ENCODE results near the gene PHRF1.

PHRF1 gene, protein sequence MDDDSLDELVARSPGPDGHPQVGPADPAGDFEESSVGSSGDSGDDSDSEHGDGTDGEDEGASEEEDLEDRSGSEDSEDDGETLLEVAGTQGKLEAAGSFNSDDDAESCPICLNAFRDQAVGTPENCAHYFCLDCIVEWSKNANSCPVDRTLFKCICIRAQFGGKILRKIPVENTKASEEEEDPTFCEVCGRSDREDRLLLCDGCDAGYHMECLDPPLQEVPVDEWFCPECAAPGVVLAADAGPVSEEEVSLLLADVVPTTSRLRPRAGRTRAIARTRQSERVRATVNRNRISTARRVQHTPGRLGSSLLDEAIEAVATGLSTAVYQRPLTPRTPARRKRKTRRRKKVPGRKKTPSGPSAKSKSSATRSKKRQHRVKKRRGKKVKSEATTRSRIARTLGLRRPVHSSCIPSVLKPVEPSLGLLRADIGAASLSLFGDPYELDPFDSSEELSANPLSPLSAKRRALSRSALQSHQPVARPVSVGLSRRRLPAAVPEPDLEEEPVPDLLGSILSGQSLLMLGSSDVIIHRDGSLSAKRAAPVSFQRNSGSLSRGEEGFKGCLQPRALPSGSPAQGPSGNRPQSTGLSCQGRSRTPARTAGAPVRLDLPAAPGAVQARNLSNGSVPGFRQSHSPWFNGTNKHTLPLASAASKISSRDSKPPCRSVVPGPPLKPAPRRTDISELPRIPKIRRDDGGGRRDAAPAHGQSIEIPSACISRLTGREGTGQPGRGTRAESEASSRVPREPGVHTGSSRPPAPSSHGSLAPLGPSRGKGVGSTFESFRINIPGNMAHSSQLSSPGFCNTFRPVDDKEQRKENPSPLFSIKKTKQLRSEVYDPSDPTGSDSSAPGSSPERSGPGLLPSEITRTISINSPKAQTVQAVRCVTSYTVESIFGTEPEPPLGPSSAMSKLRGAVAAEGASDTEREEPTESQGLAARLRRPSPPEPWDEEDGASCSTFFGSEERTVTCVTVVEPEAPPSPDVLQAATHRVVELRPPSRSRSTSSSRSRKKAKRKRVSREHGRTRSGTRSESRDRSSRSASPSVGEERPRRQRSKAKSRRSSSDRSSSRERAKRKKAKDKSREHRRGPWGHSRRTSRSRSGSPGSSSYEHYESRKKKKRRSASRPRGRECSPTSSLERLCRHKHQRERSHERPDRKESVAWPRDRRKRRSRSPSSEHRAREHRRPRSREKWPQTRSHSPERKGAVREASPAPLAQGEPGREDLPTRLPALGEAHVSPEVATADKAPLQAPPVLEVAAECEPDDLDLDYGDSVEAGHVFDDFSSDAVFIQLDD (N-terminal part only)

DNA sequence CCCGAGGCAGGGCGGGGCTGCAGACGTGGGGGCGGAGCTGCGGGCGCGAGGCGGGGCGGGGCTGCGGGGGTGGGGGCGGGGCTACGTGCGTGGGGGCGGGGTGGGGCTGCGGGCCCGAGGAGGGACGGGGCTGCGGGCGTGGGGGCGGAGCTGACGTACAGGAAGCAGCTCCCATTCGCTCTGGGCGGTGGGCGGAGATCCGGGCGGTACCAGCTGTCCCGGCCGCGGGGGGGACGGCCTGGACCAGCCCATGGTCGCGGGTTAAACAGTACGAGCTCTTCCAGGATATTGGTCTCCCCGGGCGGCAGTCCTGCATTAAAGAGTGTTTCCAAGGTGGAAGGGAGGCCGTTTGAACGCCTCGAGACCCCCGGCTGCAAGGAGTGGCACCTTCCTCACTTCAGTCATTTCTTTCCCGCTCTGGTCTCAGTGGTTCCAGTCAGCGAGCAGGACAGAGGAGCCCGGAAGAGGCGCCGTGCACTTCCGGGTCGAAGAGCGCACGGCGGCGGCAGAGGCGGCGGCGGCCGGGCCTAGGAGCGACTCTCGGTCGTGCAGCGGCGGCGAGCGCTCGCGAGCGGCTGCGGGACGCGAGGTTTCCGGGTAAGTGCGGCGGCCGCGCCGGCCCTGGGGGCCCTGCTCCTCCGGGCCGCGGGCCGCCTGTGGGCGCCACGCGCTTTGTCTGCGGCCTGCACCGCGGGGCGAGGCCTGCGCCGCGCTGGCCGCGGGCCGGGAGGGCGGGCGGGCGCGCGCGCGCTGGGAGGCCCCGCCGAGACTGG is at the start of gene PHRF1:
TSS of gene PHRF1 (plus strand) at position 475 of the 773 bp plus-strand sequence. CDS start 5,043 bp downstream, outside the sequence.
- peak; percentile 93 for DNase-seq

DNA sequence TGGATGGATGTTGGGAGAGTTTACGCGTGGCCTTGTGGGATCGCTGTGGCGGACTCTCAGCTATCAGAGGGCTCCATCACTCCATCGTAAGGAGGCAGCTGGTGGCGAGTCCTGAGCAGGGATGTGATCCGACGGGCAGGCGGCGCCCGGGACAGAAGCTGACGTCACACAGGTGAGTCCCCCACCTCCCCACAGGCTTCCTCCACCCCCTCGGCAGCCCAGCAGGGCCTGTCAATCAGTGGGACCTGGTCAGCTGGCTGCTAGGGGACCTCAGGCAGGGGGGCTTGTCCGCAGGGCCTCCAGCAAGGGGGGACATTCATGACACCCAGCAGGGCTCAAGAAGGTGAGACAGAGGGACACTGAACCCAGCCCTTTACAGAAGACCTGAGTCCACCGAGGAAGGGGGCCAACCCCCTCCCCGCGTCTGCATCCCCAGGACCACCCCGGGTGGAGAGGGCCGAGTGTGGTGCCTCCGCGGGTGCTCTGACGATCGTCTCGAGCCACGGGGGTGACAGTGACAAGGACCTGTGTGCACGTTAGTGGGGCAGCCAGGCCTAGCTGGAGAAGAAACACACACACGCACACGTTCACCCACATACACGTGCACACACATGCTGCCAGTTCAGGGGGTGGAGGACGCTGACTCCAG is 48.0 kb upstream of the PHRF1 start:
- no peak for DNase-seq

DNA sequence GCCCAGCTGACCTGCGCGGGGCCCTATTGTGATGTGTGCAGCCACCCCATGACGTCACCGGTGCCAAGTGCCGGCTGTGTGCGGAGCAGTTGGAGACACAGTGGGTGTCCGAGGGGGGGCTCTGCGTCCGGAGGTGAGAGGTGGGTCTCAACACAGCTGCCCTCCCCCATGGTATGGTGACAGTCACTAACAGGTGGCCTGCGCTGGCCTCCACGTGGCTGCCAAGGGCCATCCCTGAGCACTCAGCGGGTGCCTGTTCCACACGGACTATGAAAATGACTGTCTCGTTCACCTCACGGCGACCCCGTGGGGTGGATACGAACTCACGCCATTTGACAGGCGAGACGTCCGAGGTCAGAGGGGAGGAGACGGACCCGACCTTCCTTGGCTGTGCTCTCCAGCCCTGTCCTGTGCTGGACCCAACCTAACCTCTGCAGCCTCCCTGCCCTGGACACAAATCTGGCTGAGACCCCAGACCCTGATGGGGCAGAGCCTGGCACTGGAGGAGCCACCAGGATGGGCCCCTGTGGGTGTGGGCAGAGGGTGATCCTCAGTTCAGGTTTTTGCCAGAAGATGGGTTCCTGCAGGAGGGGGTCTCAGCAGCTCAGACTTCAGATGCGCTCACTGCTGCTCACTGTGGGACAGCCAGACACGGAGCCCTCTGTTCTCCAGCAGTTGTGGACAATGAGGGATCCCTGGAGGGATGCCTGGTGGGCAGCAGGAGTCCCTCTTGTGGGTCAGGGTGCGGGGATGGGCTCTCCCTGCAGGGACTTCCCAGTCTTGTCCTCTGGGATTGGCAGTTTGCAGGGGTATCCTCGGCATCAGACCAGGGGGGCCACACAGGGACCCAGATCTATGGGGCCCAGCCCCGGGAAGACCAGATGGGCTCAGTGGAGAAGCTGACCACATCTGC is 47.2 kb upstream of the PHRF1 start:
- no peak for DNase-seq

DNA sequence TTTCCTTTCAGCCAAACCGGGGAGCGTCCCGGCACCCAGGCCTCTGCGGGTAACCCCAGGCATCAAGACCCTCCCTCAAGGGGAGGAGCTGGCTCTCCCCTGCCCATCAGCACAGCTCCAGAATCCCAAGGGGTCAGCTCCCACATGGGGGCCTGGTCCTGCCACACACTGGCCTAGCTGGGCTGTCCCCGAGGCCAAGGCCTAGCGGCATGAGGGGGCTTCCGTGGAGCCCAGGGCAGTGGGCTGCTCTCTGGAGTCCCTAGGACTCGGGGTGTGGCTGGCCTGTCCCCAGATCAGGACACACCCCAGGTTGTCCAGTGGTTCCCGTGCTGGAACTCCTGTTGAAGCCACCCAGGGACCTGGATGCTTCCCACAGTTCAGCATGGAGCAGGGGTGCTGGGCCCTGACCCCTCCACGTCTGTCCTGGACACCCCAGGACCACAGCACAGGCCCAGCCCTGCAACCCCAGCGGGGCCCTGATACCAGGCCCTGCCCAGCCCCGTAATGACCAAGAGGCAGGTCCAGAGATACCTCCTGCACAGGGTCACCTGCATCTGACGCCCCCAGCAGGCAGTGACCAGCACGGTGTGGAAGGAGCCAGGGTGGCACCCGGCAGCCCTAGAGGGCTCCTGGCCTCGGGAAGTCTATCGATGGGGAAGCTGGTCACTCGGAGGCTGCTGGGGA is 46.4 kb upstream of the PHRF1 start:
- no peak for DNase-seq

DNA sequence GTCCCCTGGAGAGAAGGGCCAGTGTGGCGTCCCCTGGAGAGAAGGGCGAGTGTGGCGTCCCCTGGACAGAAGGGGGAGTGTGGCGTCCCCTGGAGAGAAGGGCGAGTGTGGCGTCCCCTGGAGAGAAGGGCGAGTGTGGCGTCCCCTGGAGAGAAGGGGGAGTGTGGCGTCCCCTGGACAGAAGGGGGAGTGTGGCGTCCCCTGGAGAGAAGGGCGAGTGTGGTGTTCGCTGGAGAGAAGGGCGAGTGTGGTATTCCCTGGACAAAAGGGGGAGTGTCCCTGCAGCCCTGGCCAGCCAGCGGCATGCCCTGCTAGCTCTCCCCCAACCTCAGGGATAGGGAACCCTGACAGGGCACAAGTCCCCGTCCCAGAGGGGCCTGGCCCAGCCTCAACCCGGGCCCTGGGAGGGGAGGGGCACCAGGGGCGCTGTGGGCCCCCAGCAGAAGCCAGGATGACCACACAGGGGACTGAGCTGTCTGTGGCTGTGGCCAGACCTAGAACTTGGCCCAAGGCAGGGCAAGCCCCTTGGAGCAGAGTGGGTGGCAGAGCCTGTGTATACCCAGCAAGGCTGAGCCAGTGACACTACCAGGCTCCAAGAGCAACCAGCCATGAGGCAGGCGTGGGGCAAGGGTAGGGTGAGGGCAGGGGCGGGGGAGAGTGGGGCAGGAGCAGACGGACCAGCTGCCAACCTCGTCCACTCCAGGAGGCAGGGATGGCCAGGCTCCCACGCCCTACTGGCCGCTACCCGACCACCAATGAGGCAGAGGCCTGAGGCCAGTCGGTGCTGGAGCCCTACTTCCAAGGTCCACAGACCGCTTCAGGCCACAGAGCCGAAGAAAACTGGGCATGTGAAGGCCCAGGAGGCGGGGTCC is 45.1 kb upstream of the PHRF1 start:
- DNase-seq = no peak

DNA sequence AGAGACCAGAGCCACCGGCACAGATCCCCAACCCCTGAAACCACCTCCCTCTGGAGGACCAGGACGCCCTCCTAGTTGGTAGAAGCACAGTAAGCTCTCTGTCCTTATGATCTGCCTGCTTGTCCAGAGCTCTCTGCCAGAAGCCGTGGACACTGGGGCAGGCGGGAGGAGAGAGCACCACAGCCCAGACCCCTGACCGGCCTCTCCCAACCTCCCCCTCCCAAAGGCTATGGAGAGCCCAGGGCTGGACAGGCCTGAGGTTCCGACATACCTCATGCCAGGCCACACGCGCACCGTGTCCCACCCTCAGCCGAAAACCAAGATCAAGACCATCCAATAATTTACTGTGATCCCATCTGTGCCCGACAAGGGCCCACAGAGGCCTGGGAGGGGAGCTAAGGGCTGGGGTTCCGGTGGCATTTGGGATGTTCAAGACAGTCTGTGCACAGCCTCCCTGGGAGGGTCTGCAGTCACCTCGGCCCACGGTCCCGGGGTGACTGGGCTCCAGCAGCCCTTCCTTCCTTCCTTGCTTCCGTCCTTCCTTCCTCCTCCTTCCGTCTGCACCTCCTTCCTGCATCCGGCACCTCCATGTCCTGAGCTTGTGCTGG is 44.2 kb upstream of the PHRF1 start:
- no peak for DNase-seq

DNA sequence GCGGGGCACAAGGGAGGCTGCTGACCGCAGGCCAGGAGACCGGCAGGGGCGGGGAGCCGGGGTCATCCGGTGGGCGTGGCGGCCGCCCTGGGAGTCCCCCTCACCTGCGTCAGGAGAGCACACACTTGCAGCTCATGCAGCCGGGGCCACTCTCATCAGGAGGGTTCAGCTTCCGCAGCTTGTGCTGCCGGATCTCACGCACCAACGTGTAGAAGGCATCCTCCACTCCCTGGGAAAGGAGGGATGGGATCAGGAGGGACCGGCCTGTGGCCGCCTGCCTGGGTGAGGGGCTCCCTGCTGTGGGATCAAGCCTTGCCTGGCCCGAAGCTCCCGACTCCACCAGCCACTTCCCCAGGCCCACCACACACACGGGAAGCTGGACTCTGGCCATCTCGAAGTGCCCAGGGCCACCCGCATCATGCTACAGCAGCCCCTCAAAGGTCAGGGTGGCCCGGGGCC is 43.7 kb upstream of the PHRF1 start:
- DNase-seq = no peak

DNA sequence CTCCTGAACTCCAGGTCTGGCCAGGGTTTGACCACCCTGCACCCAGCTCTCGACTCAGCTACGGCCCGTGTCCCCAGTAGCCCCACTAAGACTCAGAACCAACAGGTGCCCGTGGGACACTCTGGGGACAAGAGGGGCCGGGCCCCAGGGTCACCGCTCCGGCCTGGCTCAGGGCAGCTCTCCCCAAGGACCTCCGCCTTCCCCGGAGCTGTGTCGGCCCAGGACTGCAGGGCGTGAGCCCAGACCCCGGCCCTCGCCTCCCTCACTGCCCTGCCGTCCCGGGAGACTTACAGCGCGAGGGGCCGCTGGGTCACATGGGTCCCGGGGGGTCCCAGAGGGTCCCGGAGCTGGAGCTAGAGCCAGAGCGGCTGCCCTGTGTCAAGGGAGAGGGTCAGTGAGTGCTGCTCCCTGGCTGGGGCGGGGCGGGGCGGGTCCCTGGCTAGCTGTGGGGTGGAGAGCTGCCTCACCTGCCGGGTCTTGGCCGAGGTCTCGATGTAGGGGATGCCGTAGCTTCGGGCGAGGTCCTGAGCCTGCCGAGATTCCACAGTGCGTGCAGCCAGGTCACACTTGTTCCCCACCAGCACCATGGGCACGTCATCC is 43.2 kb upstream of the PHRF1 start:
- no peak for DNase-seq

DNA sequence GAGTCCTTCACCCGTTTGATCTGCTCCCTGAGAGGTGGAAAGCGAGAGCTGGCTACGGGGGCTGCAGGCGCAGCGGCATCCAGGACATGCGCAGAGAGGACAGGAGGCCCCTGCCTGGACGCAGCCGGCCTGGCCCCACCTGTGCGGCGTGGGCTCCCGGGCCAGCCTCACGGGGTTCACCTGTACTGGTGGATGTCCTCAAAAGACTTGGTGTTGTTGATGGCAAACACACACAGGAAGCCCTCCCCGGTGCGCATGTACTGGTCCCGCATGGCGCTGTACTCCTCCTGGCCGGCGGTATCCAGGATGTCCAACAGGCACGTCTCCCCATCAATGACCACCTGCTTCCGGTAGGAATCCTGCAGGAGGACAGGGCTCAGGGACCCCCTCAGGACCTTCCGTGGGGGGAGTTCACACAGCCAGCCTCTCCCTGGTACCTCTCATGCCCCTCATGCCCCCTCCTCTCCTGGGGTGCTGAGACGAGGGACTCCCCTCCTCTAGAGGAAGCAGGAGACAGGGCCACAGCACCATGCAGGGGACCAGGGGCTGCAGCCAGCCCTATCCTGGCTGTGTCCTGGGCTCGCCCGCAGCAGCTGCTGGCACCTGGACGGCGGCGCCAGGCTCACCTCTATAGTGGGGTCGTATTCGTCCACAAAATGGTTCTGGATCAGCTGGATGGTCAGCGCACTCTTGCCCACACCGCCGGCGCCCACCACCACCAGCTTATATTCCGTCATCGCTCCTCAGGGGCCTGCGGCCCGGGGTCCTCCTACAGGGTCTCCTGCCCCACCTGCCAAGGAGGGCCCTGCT is 42.5 kb upstream of the PHRF1 start:
- DNase-seq = no peak

DNA sequence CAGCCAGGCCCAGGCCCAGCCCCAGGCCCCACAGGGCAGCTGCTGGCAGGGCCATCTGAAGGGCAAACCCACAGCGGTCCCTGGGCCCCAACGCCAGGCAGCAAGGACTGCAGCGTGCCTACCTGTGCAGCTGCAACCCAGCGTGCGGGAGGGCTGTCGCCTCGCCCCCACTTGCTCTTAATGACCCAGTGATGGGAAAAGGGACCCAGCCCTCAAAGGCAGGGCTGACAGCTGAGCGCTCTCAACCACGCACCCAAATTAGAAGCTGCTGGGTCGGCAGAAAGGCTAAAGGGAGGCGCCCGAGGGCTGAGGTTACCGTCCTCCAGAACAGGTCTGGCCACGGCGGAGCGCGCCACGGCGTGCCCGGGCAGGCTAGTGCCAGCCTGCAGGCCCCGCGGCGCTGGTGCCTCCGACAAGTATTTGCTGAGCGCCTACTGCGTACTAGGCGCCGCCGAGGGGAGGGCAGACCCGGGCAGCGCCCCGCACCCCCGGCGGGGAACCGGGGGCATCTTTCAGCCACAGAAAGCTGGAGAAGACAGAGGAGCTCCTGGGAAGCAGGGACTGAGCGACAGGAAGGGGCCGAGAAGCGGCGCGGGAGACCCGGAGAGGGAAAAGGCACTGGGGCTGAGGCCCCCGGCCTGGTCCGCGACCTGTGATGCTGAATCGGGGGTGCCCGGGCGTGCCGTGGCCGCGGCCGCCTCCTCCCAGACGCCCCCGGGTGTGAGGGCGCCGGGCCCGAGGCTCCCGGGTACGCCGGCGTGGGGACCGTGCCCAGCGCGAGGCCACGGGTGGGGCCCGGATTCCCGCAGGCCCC is 41.7 kb upstream of the PHRF1 start:
- DNase-seq = no peak

DNA sequence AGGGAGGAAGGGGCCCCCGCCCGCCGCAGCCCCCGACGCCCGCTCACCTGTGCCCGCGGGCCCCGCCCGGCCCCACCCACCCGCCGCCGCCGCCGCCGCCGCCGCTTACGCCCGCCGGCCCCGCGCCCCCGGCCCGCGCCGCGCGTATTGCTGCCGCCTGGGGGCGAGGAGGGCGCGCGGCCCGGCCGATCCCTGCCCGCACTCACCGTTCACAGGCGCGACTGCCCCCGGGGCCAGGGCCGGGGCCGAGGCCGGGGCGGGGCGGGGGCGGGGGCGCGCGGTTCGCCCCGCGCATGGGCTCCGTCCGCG is 41.1 kb upstream of the PHRF1 start:
- no peak for DNase-seq

DNA sequence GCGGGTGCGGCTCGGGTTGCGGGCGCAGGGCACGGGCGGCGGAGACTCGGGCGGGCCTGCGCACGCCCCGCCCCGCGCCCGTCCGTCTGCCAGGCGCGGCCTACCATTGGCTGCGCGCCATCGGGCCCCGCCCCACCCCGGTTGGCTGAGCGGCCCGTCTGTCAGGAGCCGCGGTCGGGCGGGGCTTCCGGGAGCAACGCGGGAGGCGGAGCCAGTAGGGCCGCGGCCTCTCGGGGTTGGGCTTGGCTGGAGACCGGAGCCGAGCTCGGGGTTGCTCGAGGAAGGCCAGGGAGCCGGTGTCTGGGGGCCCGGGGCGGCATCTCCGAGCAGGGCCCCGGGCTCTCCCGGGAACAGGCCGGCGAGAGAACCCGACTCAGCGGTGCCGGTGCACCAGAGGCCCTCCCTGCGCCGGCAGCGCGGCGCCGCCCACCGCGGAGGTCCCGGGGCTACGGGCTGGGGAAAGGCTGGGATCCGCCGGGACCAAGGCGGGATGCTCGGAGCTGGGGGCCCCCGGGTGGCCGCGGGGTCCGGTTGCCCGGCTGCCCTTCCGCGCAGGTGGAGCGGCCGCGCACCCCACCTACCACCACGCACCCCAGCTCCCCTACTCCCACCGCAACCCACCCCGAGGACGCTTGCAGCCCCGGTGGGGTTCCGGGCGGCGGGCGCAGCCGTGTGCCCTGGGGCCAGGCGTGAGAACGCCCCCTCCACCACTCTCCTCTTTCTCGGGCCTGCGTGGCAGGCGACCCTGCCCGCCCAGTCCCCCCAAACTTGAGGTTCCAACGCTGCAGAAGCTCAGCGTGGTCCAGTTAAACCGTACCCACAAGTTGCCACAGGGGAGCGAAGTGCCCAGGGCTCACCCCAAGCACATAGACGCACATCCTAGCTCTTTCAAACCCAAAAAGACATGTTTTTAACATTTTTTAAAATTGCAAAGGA is 40.5 kb upstream of the PHRF1 start, which contains the start of gene HRAS:
TSS of gene HRAS (minus strand) at position 58 of the 936 bp plus-strand sequence.
- peak; percentile 81 for DNase-seq

DNA sequence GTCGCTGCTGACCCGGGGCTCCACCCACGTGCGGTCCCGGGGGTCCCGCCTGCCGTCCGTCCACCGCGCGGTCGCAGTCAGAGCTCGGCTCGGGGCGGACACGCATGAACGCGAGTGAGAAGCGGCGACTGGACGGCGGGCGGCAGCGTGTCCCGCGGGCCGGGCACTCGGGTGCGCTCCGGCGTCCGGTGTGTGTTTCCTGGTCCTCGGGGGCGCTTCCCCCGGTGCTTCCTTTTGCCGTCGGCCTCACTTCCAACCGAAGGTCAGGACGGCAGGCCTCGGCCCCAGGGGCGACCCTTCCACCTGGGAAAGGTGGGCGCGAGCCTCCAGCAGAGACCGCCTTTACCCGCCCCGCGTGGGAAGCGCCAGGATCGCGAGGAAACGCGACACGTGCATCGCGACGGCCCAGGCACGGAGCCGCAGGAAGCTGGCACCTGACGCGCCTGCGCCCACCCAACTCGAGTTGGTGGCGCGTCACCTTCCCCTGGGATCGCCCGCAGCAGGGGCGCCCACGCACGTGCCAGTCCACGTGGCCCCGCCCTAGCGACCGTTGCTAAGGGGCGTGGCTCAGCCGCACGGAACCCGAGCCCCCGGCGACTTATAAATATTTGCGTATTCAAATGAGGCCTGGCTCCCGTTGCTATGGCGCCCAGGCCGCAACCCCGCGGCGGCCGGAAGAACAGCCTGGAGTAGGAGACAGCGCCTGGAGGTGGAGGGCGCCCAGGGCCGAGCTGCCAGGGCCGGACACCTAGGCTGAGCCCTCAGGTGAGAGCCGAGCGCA is 39.2 kb upstream of the PHRF1 start, which contains the start of gene LRRC56:
TSS of gene LRRC56 (plus strand) at position 687 of the 781 bp plus-strand sequence. CDS start 3,158 bp downstream, outside the sequence.
- no peak for DNase-seq
